GM12875 (cell line): ENCODE data around the gene TOR1AIP2.

Experiments
- H3K4me3 ChIP-seq: one replicate; pipeline ENCODE4 v1.5.1; 2011; ENCODE audit warnings: low read depth, low read length, control low read depth
- CTCF ChIP-seq: IDR thresholded peaks from 2 replicates; pipeline ENCODE4 v1.5.1; 2011; ENCODE audit warnings: low read depth, mild to moderate bottlenecking, control low read depth, inconsistent platforms, low read length, moderate library complexity, borderline replicate concordance; ENCODE audit not compliant: insufficient read depth

Gene TOR1AIP2

GRCh38 chr1:179798864-179799516, 78.6 kb downstream of the TOR1AIP2 start:
- H3K4me3 ChIP-seq, result no peak overlapping the region
- no peak for TF ChIP-seq CTCF

GRCh38 chr1:179798213-179798863, 79.3 kb downstream of the TOR1AIP2 start:
- TF ChIP-seq CTCF, result no peak
- H3K4me3 ChIP-seq, result no peak overlapping the region

- no peak for TF ChIP-seq CTCF
- H3K4me3 ChIP-seq, result no peak overlapping the region
These were observed 82.9 kb downstream of the TOR1AIP2 start for GRCh38 chr1:179794669-179795068.

DNA sequence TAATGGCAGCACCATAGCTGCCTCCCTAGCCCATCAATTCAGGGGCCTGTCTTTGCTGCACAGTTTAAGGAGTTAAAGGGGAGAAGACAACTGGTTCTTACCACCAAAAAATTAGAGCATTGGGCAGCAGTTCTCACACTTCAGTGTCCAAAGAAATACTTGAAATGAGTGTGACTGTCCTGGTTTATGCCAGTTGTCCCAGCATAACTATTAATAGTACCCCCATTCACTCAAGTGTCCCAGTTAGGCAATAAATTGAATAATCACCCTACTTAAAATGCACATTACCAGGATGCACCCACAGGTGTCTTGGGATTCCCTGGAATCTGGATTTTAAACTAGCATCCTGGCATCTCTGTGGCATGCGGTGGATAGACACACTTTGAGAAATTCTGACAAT, 83.5 kb downstream of the TOR1AIP2 start:
- no peak overlapping the region for H3K4me3 ChIP-seq
- TF ChIP-seq CTCF, result no peak

DNA sequence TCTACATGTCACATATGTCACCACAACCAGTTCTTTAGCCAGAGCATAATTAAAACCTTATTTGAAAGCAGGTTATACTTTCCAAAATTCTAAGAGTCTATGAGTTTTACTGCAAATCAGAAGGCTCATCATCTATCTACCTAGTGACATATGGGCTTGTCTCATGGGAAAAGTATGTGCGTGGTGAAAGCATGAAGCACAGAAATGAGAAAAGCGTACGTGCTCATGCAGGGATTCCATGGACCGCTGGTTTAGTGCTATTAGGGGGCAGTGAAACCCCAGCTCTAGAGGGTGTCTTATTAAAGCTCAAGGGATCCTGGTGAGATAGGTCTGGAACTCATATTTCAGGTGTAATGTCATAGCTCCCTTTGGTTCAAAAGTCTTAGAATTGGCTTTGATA, 84.3 kb downstream of the TOR1AIP2 start:
- TF ChIP-seq CTCF, result no peak

More for the DNA sequence above, 84.3 kb downstream of the TOR1AIP2 start:
- H3K4me3 ChIP-seq, result no peak overlapping the region
